Measurements from ENCODE around the gene VDR.

VDR gene

DNA sequence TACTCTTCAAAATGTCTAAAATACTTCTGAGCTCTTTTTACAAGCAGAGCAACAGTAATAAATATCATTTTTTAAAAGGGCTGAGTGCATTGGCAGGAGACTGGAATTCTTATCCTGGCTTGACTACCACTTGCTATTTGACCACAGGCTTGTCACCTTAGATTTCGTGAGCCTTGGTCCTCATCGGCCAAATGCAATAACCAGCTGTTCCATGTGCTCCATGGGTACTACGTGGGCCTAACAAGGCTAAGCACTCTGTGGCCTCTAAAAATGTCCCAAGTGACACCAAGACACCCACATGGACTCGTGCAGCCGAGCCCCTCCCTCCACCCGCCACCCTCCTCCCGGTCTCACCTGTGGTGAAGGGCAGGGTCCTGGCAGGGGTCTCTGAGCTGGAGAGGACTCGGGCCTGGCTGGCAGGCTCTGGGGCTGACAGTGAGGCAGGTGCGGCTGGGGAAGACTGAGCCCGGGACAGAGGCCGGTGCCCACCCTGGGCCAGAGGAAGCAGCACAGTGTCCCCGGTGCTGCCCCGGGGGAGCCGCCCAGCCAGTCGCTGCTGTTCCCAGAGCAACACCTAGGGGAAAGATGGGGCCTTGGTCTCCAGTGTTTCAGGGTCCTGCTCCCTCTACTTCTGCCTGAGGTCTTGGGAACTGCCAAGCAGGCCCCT is 111.6 kb downstream of the VDR start:
- no peak for DNase-seq (ENCODE audit: low read depth)

DNA sequence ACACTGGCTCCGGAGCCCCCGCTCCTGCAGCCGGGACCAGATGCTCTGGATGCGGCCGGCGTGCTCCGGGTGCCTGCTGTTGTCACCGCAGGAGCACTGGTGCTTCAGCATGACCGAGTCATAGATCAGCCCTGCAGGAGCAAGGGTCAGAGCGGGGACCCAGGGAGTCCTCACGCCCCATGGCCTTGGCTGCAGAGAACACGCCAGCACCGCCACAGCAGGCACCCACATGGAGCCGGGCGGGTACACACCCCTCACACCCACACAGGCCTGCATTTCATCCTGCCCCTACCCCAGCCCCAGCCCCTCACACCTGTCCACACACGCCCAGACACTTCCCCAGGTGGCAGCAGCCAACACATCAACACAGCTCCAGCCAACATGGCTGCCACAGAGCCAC is 112.9 kb downstream of the VDR start:
- DNase-seq (ENCODE audit: low read depth): no peak

Measured in fibroblast of gingiva (primary cell).